VCaP (cell line): ENCODE data around the gene CFAP45.
A peak's percentile ranks its signal among the peaks of the same experiment; 100 is the strongest.

Experiments
- H3K27ac ChIP-seq: fragments of 450-650 bp; 2 replicates; pipeline ENCODE4 v1.5.1; 2017
- TF ChIP-seq, protein P1 (sequence below): fragments of 450-650 bp; conservative IDR thresholded peaks from 2 replicates; pipeline ENCODE4 v1.5.1; 2017; ENCODE audit warnings: mild to moderate bottlenecking, moderate library complexity

The CFAP45 gene

GRCh38 chr1:159857889-159858288 is 42.1 kb downstream of the CFAP45 start:
- TF ChIP-seq, protein P1, sequence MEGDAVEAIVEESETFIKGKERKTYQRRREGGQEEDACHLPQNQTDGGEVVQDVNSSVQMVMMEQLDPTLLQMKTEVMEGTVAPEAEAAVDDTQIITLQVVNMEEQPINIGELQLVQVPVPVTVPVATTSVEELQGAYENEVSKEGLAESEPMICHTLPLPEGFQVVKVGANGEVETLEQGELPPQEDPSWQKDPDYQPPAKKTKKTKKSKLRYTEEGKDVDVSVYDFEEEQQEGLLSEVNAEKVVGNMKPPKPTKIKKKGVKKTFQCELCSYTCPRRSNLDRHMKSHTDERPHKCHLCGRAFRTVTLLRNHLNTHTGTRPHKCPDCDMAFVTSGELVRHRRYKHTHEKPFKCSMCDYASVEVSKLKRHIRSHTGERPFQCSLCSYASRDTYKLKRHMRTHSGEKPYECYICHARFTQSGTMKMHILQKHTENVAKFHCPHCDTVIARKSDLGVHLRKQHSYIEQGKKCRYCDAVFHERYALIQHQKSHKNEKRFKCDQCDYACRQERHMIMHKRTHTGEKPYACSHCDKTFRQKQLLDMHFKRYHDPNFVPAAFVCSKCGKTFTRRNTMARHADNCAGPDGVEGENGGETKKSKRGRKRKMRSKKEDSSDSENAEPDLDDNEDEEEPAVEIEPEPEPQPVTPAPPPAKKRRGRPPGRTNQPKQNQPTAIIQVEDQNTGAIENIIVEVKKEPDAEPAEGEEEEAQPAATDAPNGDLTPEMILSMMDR = no peak
- no peak overlapping the region for H3K27ac ChIP-seq

DNA sequence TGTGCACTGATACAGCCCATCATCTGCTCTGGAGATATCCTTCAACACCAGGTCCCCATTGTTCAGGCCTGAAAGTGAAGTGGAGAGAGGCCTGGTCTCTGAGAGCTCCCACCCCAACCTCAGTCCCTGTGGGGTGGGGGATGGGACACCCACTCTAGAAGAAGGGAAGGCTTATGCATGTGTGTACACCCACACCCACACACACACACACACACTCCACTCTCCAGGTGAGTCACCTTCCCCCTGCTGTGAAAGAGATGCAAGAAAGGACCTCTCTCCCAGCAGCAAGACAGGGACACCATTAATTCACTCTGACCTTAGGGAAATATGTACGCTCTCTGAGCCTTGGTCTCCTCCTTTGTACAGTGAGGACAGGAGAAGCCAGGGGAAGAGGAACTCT is 43.4 kb downstream of the CFAP45 start:
- no peak overlapping the region for H3K27ac ChIP-seq
- TF ChIP-seq, protein P1 = no peak

DNA sequence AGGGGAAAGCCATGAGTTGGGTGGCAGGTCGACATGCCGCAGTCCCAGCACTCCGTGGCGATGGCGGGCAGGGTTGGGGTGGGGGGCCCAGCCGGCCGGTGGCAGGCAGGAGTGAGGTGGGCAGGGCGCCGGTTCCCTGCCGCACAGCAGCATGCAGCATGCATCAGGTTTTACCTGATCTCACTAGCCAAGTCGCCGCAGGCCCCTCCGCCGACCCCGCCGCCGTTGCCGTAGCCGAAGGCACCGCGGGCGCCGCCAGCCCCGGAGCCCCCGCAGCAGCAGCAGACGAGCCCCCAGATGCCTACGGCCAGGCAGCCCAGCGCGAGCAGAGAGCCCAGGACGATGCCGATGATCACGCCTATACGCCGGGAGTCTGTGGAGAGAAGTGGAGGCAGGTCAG is 44.3 kb downstream of the CFAP45 start:
- TF ChIP-seq, protein P1 = no peak
- H3K27ac ChIP-seq = no peak overlapping the region

DNA sequence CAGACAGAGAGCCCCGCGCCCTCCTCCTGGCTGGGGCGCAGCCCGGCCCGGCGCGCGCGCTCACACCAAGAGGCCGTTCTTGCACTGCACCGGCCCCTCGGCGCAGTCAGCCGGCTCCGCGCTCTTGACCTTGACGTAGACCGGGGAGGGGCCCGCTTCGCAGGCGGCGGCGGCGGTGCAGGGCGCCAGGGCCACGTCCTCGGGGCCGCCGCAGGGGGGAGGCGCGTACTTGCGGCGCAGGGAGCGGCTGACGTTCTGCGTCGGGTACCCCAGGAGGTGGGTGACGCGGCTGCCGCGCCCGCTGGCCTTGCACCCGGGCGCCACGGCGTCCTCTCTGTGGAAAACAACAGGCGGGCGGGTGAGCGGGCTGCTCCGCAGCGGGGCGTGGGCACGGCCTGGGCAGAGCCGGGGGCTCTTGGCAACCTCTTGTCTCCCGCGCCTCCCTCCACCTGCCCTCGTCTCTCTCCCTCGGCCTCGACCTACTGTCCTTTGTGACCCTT is 45.2 kb downstream of the CFAP45 start:
- TF ChIP-seq, protein P1 = no peak
- H3K27ac ChIP-seq = peak overlapping the region; percentile 76

DNA sequence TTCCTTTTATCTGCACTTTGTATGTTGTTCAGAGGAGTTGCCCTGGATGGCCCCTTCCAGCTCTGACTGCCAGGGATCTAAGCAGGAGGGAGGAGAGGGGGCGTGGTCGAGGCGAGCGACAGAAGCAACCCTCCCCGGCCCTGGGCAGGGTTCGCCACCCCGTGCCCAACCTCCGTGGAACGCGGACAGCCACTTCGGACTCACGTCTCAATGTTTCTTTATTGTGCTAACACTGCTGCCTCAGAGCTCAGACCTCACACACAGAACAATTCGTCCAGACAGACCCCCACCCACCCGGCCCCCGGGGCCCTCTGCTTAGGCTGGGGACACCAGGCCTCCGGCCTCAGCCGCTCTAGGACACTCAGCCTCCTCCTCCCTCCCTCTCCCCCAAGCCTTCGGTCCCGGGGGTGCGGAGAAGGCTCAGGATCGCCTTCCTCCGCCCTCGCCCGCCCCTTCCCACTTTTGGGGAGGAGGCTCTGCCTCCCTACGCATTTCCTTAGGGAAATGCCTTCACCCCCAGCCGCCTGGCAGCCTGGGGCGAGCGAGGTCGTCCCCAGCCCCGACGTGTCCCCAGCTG is 45.8 kb downstream of the CFAP45 start:
- peak overlapping the region; percentile 76 for H3K27ac ChIP-seq
- TF ChIP-seq, protein P1 = 0 out of 2 replicates have a peak, but pooled peaks have one; percentile 9

DNA sequence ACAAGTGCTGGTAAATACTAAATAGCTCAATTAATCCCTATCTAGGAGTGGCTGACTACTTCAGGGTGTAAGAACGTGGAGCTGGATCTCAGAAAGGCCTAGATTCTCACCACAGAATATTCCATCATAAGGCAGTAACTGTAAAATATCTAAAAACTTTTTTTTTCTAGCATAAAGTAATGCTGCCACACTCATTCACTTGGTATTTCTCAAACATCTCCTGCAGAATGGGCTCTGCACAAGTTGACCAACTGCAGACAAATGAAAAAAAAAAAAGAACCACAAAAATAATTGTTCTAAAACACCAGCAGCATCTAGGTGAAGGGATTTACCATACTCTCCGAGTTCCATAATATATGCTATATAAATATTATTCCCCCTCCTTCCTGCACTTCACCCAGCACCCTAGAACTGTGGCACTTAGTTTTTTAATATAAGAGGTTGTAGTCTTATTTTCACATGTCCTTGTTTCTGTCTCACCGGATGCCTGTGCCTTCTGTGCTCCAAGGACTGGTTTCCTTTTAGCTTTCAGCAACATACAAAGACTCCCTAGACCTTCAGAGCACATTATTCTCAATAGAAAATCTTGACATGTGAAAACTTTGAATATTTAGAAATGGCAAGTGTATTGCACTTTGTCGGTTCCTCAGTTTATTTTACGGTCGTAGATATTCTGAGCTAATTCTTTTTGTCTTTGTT is 46.4 kb downstream of the CFAP45 start:
- TF ChIP-seq, protein P1 = no peak
- H3K27ac ChIP-seq = peak overlapping the region; percentile 76

GRCh38 chr1:159851407-159851806 is 48.6 kb downstream of the CFAP45 start:
- H3K27ac ChIP-seq = no peak overlapping the region
- TF ChIP-seq, protein P1 = no peak
